ENCODE data around the gene ZNF821.
A peak's percentile ranks its signal among the peaks of the same experiment; 100 is the strongest.
"Not testable (repeated sequence)": the region's sequence is repeated elsewhere in the genome, so short reads cannot be mapped to it uniquely, and the experiment has no call there.

Gene ZNF821

GRCh38 chr16:71885261-71885650 lies 1.3 kb upstream of the ZNF821 start:
- peak overlapping the region; percentile 99 for H3K4me3 Mint-ChIP-seq
- H3K4me1 Mint-ChIP-seq, result peaks cover 43% of the 10 kb centered on the region
- H3K9me3 Mint-ChIP-seq, result no peaks in the 10 kb centered on the region
- ATAC-seq (no peak), DNase-seq (no peak)
- peak overlapping the region in 1 of 2 donors; percentile 19 for H3K27ac Mint-ChIP-seq
- peaks cover 17% of the 10 kb centered on the region for H3K27me3 Mint-ChIP-seq

GRCh38 chr16:71883168-71883848 lies 674 bp downstream of the ZNF821 start:
- peak; percentile 54 to 59 for DNase-seq
- H3K27me3 Mint-ChIP-seq, result peaks cover 17% of the 10 kb centered on the region
- peak overlapping the region; percentile 85 for H3K4me3 Mint-ChIP-seq
- ATAC-seq, result peak; percentile 58
- peak overlapping the region in 1 of 2 donors; percentile 54 for H3K27ac Mint-ChIP-seq
- no peaks in the 10 kb centered on the region for H3K9me3 Mint-ChIP-seq
- peaks cover 55% of the 10 kb centered on the region for H3K4me1 Mint-ChIP-seq

- peak; percentile 62 for ATAC-seq
- H3K9me3 Mint-ChIP-seq, result no peaks in the 10 kb centered on the region
- H3K27me3 Mint-ChIP-seq, result peaks cover 17% of the 10 kb centered on the region
- peak overlapping the region in 1 of 2 donors; percentile 59 for H3K27ac Mint-ChIP-seq
- H3K4me1 Mint-ChIP-seq, result peaks cover 55% of the 10 kb centered on the region
- DNase-seq, result peak; percentile 83 to 84
- peak overlapping the region; percentile 85 for H3K4me3 Mint-ChIP-seq
These were observed 1.3 kb downstream of the ZNF821 start for GRCh38 chr16:71882505-71883167.

GRCh38 chr16:71880176-71880575 lies 3.8 kb downstream of the ZNF821 start:
- no peak overlapping the region for H3K27ac Mint-ChIP-seq
- no peak overlapping the region for H3K4me3 Mint-ChIP-seq
- H3K27me3 Mint-ChIP-seq, result peaks cover 4% of the 10 kb centered on the region

GRCh38 chr16:71878911-71879310 lies 5.1 kb downstream of the ZNF821 start:
- DNase-seq, result no peak
- Mint-ChIP-seq H3K27me3 (no peaks in the 10 kb centered on the region), H3K4me3 (no peak overlapping the region), H3K4me1 (peaks cover 41% of the 10 kb centered on the region), H3K9me3 (no peaks in the 10 kb centered on the region), H3K27ac (no peak overlapping the region)
- ATAC-seq, result no peak

More at GRCh38 chr16:71880176-71880575, 3.8 kb downstream of the ZNF821 start:
- no peak for ATAC-seq
- Mint-ChIP-seq H3K4me1 (peaks cover 52% of the 10 kb centered on the region), H3K9me3 (no peaks in the 10 kb centered on the region)
- DNase-seq, result no peak

- ATAC-seq (no peak), DNase-seq (no peak)
- Mint-ChIP-seq H3K27me3 (no peaks in the 10 kb centered on the region), H3K9me3 (no peaks in the 10 kb centered on the region), H3K4me1 (peaks cover 24% of the 10 kb centered on the region), H3K4me3 (peak overlapping the region in 1 of 2 donors; percentile 62), H3K27ac (peak overlapping the region in 1 of 2 donors; percentile 44)
These were observed 10.8 kb downstream of the ZNF821 start for GRCh38 chr16:71873199-71873598.

- H3K4me3 Mint-ChIP-seq, result no peak overlapping the region
- no peak overlapping the region for H3K27ac Mint-ChIP-seq
- no peaks in the 10 kb centered on the region for H3K9me3 Mint-ChIP-seq
- no peaks in the 10 kb centered on the region for H3K27me3 Mint-ChIP-seq
- H3K4me1 Mint-ChIP-seq, result peaks cover 24% of the 10 kb centered on the region
- DNase-seq, result no peak
- no peak for ATAC-seq
These were observed 13.2 kb downstream of the ZNF821 start for GRCh38 chr16:71870818-71871217.

- Mint-ChIP-seq H3K27me3 (no peaks in the 10 kb centered on the region), H3K9me3 (no peaks in the 10 kb centered on the region), H3K4me1 (peaks cover 24% of the 10 kb centered on the region), H3K4me3 (no peak overlapping the region), H3K27ac (no peak overlapping the region)
- no peak for DNase-seq
- no peak for ATAC-seq
These were observed 14.9 kb downstream of the ZNF821 start for GRCh38 chr16:71869089-71869488.

- no peaks in the 10 kb centered on the region for H3K27me3 Mint-ChIP-seq
- H3K27ac Mint-ChIP-seq, result no peak overlapping the region
- ATAC-seq (no peak), DNase-seq (no peak)
- no peaks in the 10 kb centered on the region for H3K9me3 Mint-ChIP-seq
- H3K4me3 Mint-ChIP-seq, result no peak overlapping the region
- H3K4me1 Mint-ChIP-seq, result peaks cover 18% of the 10 kb centered on the region
These were observed 16.0 kb downstream of the ZNF821 start for GRCh38 chr16:71867939-71868338.

GRCh38 chr16:71867175-71867574 lies 16.8 kb downstream of the ZNF821 start:
- H3K27me3 Mint-ChIP-seq, H3K4me3 Mint-ChIP-seq, ATAC-seq, H3K27ac Mint-ChIP-seq, H3K9me3 Mint-ChIP-seq, DNase-seq: not testable (repeated sequence)
- peaks cover 10% of the 10 kb centered on the region for H3K4me1 Mint-ChIP-seq

GRCh38 chr16:71865173-71865863 lies 18.7 kb downstream of the ZNF821 start:
- Mint-ChIP-seq H3K4me1 (peaks cover 8% of the 10 kb centered on the region), H3K4me3 (no peak overlapping the region), H3K27ac (no peak overlapping the region), H3K27me3 (no peaks in the 10 kb centered on the region), H3K9me3 (no peaks in the 10 kb centered on the region)
- ATAC-seq (no peak), DNase-seq (no peak)

- peaks cover 5% of the 10 kb centered on the region for H3K4me1 Mint-ChIP-seq
- H3K27ac Mint-ChIP-seq, result no peak overlapping the region
- no peak for DNase-seq
- no peak overlapping the region for H3K4me3 Mint-ChIP-seq
- no peaks in the 10 kb centered on the region for H3K9me3 Mint-ChIP-seq
- no peak for ATAC-seq
- H3K27me3 Mint-ChIP-seq, result no peaks in the 10 kb centered on the region
These were observed 20.0 kb downstream of the ZNF821 start for GRCh38 chr16:71863995-71864394.

- DNase-seq (no peak), ATAC-seq (no peak)
- peaks cover 26% of the 10 kb centered on the region for H3K4me1 Mint-ChIP-seq
- no peaks in the 10 kb centered on the region for H3K9me3 Mint-ChIP-seq
- H3K27me3 Mint-ChIP-seq, result no peaks in the 10 kb centered on the region
- H3K27ac Mint-ChIP-seq, result peak overlapping the region in 1 of 2 donors; percentile 16
- no peak overlapping the region for H3K4me3 Mint-ChIP-seq
These were observed 24.0 kb downstream of the ZNF821 start for GRCh38 chr16:71859762-71860521.

GRCh38 chr16:71855937-71856662 lies 27.9 kb downstream of the ZNF821 start:
- no peak overlapping the region for H3K27ac Mint-ChIP-seq
- no peak overlapping the region for H3K4me3 Mint-ChIP-seq
- ATAC-seq (peak; percentile 77), DNase-seq (peak in 1 of 2 donors; percentile 21)
- H3K9me3 Mint-ChIP-seq, result no peaks in the 10 kb centered on the region
- no peaks in the 10 kb centered on the region for H3K27me3 Mint-ChIP-seq
- peaks cover 64% of the 10 kb centered on the region for H3K4me1 Mint-ChIP-seq

Measured in stimulated activated naive CD8-positive, alpha-beta T cell treated with anti-CD3 and anti-CD28 coated beads, Interleukin-15, amount 100 ng/mL, for 72 hours (primary cell).